Colonic mucosa (tissue), 4 donors: Measurements from ENCODE around the gene IL1RL2. TPM values are rescaled to one million over a fixed set of nuclear protein-coding genes. Genes with fewer than 3 reads are reported as not detected.
A peak's percentile ranks its signal among the peaks of the same experiment; 100 is the strongest.

Source experiments
- DNase-seq: peaks from one replicate; pipeline ENCODE4 v3.0.0-alpha.2; 2020
- H3K27ac ChIP-seq: fragments of 200-600 bp; one replicate; pipeline ENCODE4 v1.8.0; 2021
- H3K27me3 ChIP-seq: fragments of 200-600 bp; one replicate; pipeline ENCODE4 v1.8.0; 2021
- H3K36me3 ChIP-seq: fragments of 200-600 bp; one replicate; pipeline ENCODE4 v1.8.0; 2021
- H3K4me1 ChIP-seq: fragments of 200-600 bp; one replicate; pipeline ENCODE4 v1.8.0; 2021; ENCODE audit warnings: mild to moderate bottlenecking
- H3K4me3 ChIP-seq: fragments of 200-600 bp; one replicate; pipeline ENCODE4 v1.8.0; 2021
- H3K9ac ChIP-seq, 2 donors: one replicate each; pipeline ENCODE4 v1.7.0; 2013; ENCODE audit warnings: control low read depth in 2 of 2, low read depth in 2 of 2, low read length in 2 of 2
- H3K9me3 ChIP-seq: fragments of 200-600 bp; one replicate; pipeline ENCODE4 v1.8.0; 2021
- CTCF ChIP-seq: fragments of 200-600 bp; IDR thresholded peaks from one replicate; pipeline ENCODE4 v1.8.0; 2022; ENCODE audit warnings: antibody characterized with exemption, mild to moderate bottlenecking
- intact Hi-C: fragments of 100-400 bp; cut with DNase I; formaldehyde crosslinking; loops from one replicate; pipeline ENCODE4 v1.14.1; 2022
- total RNA-seq, 2 donors: library from RNA; stranded (reverse); fragmentation: NEBNext Ultra II Directional in 1 of 2; extraction: Animal tissue kit (Norgen Biotek cat#: 25700) in 1 of 2; gene quantifications; one replicate each; pipeline ENCODE4 v1.2.1, GENCODE V29; 2021
- donor health status: healthy.
- donor health status: DM: no; HTN: no; CAD: no.
- donor health status: DM: no; HTN: no; CAD: no.

IL1RL2 gene
- total RNA-seq, 2 donors from 2014 or later = 1.9 to 2.8 TPM

GRCh38 chr2:102181919-102182635, 4.7 kb upstream of the IL1RL2 start:
- no peak overlapping the region for H3K4me3 ChIP-seq
- no peak overlapping the region for H3K27ac ChIP-seq
- no peaks in the 10 kb centered on the region for H3K36me3 ChIP-seq
- H3K9me3 ChIP-seq = no peaks in the 10 kb centered on the region
- intact Hi-C loops = no loop called here
- no peak for TF ChIP-seq CTCF
- DNase-seq = no peak
- H3K9ac ChIP-seq = no peak overlapping the region
- no peaks in the 10 kb centered on the region for H3K4me1 ChIP-seq
- no peaks in the 10 kb centered on the region for H3K27me3 ChIP-seq

DNA sequence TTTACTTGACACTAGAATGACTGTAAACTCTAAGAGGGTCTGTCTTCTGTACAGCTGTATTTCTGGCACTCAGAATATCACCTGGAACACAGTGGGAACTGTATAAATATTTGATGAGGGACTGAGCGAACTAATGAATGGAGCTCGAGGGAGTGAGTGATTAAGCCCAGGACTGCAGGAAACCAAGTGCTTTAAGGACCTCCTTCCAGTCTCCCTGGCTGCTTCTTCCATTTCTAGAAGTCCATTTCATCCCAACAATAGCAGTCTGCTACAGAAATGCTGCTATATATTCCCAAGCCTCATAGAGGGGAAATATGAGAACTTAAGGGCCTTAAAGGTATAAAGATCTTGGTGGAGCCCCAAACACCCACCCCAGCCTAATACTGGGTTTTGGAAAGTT, 2.8 kb upstream of the IL1RL2 start:
- intact Hi-C loops = no loop called here
- no peak for TF ChIP-seq CTCF

DNA sequence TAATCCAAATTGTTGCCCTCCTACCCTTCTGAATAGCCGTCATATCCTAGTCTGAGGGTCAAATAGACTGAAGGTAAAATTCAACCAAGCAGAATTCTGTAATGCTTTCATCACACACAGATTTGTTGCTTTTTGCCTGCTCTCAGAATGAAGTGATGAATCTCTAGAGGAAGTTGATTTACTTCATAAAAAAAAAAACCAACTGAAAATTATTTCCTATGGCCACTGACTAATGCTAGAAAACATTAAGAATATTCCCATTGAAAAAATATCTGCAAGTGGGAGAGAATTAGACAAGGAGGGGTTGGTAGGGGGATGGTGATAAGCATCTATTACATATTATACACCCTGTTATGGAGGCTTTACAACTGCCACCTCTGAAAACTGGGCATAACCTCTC, 2.3 kb upstream of the IL1RL2 start:
- no peak overlapping the region for H3K4me3 ChIP-seq
- H3K27me3 ChIP-seq = no peaks in the 10 kb centered on the region
- intact Hi-C loops = no loop called here
- TF ChIP-seq CTCF = no peak
- H3K9me3 ChIP-seq = no peaks in the 10 kb centered on the region
- no peaks in the 10 kb centered on the region for H3K36me3 ChIP-seq
- no peak overlapping the region for H3K27ac ChIP-seq
- no peak for DNase-seq
- H3K9ac ChIP-seq = no peak overlapping the region
- no peaks in the 10 kb centered on the region for H3K4me1 ChIP-seq

More for the DNA sequence above, 2.8 kb upstream of the IL1RL2 start:
- H3K36me3 ChIP-seq = no peaks in the 10 kb centered on the region
- H3K27me3 ChIP-seq = no peaks in the 10 kb centered on the region
- DNase-seq = no peak
- no peak overlapping the region for H3K27ac ChIP-seq
- no peaks in the 10 kb centered on the region for H3K4me1 ChIP-seq
- no peak overlapping the region for H3K9ac ChIP-seq
- no peak overlapping the region for H3K4me3 ChIP-seq
- no peaks in the 10 kb centered on the region for H3K9me3 ChIP-seq

DNA sequence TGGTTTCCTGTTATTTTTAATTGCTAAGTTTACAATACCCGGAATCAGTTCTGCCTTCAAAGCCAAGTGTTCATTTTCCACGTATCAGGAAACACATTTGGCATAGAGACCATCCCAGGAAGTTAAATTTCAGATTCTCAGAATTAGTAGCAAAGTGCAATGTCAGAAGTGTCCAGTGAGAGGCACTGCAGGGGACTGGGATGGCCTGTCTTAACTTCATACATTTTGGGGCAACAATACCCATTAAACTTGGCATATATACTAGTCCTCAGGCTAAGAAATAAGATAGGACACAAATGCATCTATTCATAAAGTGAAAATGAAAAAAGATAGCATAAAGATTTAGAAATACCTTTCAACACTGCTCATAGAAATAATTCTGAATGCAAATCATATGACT, 1.5 kb upstream of the IL1RL2 start:
- H3K9me3 ChIP-seq = no peaks in the 10 kb centered on the region
- H3K27me3 ChIP-seq = no peaks in the 10 kb centered on the region
- no peaks in the 10 kb centered on the region for H3K36me3 ChIP-seq
- no peak overlapping the region for H3K4me3 ChIP-seq
- intact Hi-C loops = loop anchor here (5.0 kb wide), 1 partner anchor 57 kb away; no protein-coding TSS in a partner anchor
- peak; percentile 29 for TF ChIP-seq CTCF
- H3K27ac ChIP-seq = no peak overlapping the region
- H3K4me1 ChIP-seq = no peaks in the 10 kb centered on the region
- H3K9ac ChIP-seq = no peak overlapping the region
- peak; percentile 31 for DNase-seq

GRCh38 chr2:102187496-102188150, 800 bp downstream of the IL1RL2 start:
- H3K4me3 ChIP-seq = peak overlapping the region; percentile 48
- no peaks in the 10 kb centered on the region for H3K36me3 ChIP-seq
- peak overlapping the region; percentile 57 to 72 for H3K9ac ChIP-seq
- DNase-seq = peak; percentile 60
- H3K4me1 ChIP-seq = no peaks in the 10 kb centered on the region
- intact Hi-C loops = loop anchor here (5.0 kb wide), 1 partner anchor 55 kb away; no protein-coding TSS in a partner anchor
- H3K9me3 ChIP-seq = no peaks in the 10 kb centered on the region
- no peaks in the 10 kb centered on the region for H3K27me3 ChIP-seq
- TF ChIP-seq CTCF = no peak
- H3K27ac ChIP-seq = peak overlapping the region; percentile 27
